Renal cortical epithelial cell (primary cell): Measurements from ENCODE around the gene CENPC. TPM values are rescaled to one million over a fixed set of nuclear protein-coding genes. Genes with fewer than 3 reads are reported as not detected.
A peak's percentile ranks its signal among the peaks of the same experiment; 100 is the strongest.
"Not testable (repeated sequence)": the region's sequence is repeated elsewhere in the genome, so short reads cannot be mapped to it uniquely, and the experiment has no call there.

ENCODE experiments used
- DNase-seq: peaks from one replicate; pipeline ENCODE4 v3.0.0-alpha.2; 2011; ENCODE audit warnings: low read depth
- total RNA-seq: library from RNA; depleted of rRNA; stranded (reverse); fragments of >200 nt; gene quantifications from 2 replicates; pipeline ENCODE4 v1.2.3, GENCODE V29; 2014

CENPC gene
- total RNA-seq, 1 donor from 2014 or later = 13.9 TPM

- no peak for DNase-seq
These were observed 78.6 kb downstream of the CENPC start for GRCh38 chr4:67466751-67467150.

- DNase-seq = no peak
These were observed 79.6 kb downstream of the CENPC start for GRCh38 chr4:67465763-67466052.

- no peak for DNase-seq
These were observed 80.1 kb downstream of the CENPC start for GRCh38 chr4:67465032-67465762.

DNA sequence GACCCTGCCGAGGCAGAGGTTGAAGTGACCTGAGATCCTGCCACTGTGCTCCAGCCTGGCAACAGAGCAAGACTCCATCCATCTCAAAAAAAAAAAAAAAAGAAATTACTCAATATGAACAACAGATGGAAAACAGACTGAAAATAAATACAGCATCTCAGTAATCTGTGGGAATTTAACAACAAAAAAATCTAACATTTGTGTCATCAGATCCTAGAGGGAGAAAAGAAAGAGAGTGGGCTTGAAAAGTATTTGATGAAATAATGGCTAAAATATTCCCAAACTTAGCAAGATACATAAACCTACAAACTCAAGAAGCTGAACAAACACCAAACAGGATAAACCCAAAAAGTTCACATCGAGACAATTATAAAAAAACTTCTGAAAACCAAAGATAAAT is 84.7 kb downstream of the CENPC start:
- no peak for DNase-seq

GRCh38 chr4:67459164-67459563 is 86.1 kb downstream of the CENPC start:
- DNase-seq = no peak

GRCh38 chr4:67456577-67457196 is 88.6 kb downstream of the CENPC start:
- DNase-seq = no peak

- DNase-seq = not testable (repeated sequence)
These were observed 92.5 kb downstream of the CENPC start for GRCh38 chr4:67452846-67453205.

DNA sequence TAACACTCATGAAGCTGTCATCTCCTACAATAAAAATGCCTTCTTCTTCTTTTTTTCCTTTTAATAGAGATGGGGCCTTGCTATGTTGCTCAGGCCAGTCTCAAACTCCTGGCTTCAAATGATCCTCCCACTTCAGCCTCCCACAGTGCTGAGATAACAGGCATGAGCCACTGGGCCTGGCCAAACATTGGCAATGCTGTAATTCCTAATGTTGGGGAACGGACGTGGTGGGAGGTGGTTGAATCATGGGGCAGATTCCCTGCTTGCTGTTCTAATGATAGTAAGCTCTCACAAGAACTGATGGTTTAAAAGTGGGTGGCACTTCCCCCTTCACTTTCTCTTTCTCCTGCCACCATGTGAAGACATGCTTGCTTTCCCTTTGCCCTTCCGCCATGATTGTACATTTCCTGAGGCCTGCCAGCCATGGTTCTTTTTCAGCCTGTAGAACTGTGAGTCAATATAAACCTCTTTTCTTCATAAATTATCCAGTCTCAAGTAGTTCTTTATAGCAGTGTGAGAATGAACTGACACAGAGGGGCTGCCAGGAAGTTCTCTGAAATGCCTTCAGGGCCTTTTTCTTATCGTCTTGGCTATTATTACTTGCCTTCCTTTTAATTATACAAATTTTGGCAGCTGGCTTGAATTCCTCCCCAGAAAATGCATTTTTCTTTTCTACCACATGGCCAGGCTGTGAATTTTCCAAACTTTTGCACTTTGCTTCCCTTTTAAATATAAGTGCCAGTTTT is 93.0 kb downstream of the CENPC start:
- no peak for DNase-seq

DNA sequence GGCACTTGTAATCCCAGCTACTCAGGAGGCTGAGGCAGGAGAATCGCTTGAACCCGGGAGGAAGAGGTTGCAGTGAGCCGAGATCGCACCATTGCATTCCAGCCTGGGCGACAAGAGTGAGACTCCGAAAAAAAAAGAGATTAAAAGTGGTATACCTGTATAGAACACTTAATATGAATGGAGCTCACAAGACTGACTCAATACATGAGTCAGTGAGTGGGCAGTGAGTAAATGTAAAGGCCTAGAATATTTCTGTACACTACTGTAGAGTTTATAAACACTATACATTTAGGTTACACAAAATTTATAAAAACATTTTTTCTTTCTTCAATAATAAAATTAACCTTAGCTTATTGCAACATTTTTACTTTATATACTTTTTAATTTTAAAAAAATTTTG is 93.8 kb downstream of the CENPC start:
- no peak for DNase-seq

- no peak for DNase-seq
These were observed 96.7 kb downstream of the CENPC start for GRCh38 chr4:67448621-67449020.

- DNase-seq = no peak
These were observed 97.4 kb downstream of the CENPC start for GRCh38 chr4:67447873-67448272.

GRCh38 chr4:67446811-67447210 is 98.5 kb downstream of the CENPC start:
- no peak for DNase-seq

GRCh38 chr4:67445881-67446280 is 99.4 kb downstream of the CENPC start:
- DNase-seq = not testable (repeated sequence)

GRCh38 chr4:67438975-67439374 is 106.3 kb downstream of the CENPC start:
- no peak for DNase-seq

GRCh38 chr4:67437974-67438713 is 107.2 kb downstream of the CENPC start:
- peak; percentile 56 for DNase-seq

GRCh38 chr4:67436742-67437141 is 108.6 kb downstream of the CENPC start:
- DNase-seq = peak; percentile 90

DNA sequence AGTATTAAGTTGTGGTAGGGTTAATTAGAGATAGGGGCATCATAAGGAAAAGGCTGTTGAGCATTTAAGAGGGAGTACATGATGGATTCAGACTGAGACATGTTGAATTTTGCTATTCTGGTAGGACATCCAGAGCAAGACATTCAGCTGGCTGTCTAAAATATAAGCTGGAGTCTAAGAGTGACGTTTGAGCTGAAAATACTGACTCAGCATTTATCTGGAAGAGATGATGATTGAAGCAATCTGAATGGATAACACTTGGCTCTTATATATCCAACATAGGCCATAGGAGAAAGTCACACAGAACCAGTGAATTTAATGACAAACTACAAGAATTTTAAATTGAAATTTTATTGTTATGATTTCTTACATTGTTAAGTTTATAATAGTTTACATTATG is 114.3 kb downstream of the CENPC start:
- DNase-seq = no peak

DNA sequence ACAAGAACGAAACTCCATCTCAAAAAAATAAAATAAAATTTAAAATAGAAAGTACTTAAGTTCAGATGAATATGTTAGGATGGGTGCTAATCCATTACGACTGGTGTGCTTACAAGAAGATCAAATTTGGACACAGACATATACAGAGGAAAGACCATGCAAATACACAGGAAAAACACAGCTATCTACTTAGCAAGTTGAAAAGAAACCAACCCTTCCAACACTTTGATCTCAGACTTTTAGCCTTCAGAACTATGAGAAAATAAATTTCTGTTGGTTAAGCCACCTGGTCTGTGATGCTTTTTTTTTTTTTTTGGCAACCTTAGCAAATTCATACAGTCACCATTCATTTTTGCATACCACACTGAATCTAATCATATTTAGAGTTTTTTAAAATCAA is 116.5 kb downstream of the CENPC start:
- no peak for DNase-seq
